Activated naive CD4-positive, alpha-beta T cell treated with anti-CD3 and anti-CD28 coated beads, Interleukin-2, amount 50 U/mL, for 72 hours (primary cell): ENCODE results near the gene RALA. TPM values are rescaled to one million over a fixed set of nuclear protein-coding genes. Genes with fewer than 3 reads are reported as not detected.

Experiments used
- ATAC-seq, 2 donors: fragments of 150-1000 bp; cut with Tn5 transposase; 2 replicates each; pipeline ENCODE4 v1.10.0; 2021; ENCODE audit warnings: mild to moderate bottlenecking in 2 of 2, moderate library complexity in 2 of 2
- DNase-seq, 2 donors: peaks; one replicate each; pipeline ENCODE4 v3.0.0; 2021 to 2022; ENCODE audit warnings: low spot score in 2 of 2
- H3K27ac Mint-ChIP-seq, 2 donors: one replicate each; pipeline ENCODE4 v1.8.0; 2022; ENCODE audit warnings: mild to moderate bottlenecking in 2 of 2, mixed read lengths in 2 of 2
- H3K36me3 Mint-ChIP-seq, 2 donors: one replicate each; pipeline ENCODE4 v1.8.0; 2022; ENCODE audit warnings: mixed read lengths in 2 of 2
- H3K9me3 Mint-ChIP-seq, 2 donors: one replicate each; pipeline ENCODE4 v1.8.0; 2022; ENCODE audit warnings: mixed read lengths in 2 of 2
- total RNA-seq, 2 donors: library from RNA; stranded (reverse); gene quantifications; one replicate each; pipeline ENCODE4 v1.2.3, GENCODE V29; 2022

RALA gene
- total RNA-seq, 2 donors from 2014 or later: 27.8 to 32.7 TPM

DNA sequence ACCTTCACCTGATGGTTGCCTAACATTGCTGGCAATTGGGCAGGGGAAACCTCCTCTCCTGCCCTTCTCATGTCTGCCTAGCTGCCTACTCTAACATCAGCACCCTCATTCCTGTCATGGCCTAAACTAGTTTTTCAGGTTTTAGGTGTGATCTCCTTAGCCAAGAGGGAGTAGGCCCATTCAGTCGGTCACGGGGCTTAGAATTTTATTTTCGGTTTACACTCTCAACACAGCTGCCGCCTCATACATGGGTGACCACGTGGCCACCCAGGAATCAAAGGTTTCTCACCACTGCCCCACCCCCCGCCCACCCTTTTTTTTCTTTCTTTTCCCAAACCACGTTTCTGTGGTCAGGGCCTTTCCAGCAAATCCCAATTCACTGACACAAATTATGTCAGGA is 97.2 kb downstream of the RALA start:
- no peak for ATAC-seq
- Mint-ChIP-seq H3K9me3 (peaks cover 4 to 5% of the 10 kb centered on the region in 2 donors), H3K27ac (no peak overlapping the region), H3K36me3 (peaks cover 4% of the 10 kb centered on the region in 2 donors)
- DNase-seq: no peak

DNA sequence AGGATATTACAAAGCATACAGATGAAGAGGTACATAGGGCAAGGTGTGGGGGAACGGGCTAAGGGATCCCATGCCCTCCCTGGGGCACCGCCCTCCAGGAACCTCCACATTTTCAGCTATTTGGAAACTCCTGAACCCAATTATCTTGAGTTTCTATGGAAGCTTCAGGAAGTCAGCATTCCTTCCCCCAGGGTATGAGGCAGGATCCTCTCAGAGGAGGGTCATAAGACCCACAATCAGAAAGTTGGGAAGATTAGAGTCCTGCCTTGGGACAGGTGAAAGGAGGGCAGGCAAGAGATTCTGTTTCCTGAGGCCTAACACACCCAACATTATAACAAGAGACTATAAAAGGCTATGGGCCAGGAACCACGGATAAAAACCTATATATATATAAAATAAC is 98.0 kb downstream of the RALA start:
- ATAC-seq (no peak), DNase-seq (no peak)
- no peaks in the 10 kb centered on the region for H3K9me3 Mint-ChIP-seq
- H3K36me3 Mint-ChIP-seq: no peaks in the 10 kb centered on the region
- no peak overlapping the region for H3K27ac Mint-ChIP-seq

DNA sequence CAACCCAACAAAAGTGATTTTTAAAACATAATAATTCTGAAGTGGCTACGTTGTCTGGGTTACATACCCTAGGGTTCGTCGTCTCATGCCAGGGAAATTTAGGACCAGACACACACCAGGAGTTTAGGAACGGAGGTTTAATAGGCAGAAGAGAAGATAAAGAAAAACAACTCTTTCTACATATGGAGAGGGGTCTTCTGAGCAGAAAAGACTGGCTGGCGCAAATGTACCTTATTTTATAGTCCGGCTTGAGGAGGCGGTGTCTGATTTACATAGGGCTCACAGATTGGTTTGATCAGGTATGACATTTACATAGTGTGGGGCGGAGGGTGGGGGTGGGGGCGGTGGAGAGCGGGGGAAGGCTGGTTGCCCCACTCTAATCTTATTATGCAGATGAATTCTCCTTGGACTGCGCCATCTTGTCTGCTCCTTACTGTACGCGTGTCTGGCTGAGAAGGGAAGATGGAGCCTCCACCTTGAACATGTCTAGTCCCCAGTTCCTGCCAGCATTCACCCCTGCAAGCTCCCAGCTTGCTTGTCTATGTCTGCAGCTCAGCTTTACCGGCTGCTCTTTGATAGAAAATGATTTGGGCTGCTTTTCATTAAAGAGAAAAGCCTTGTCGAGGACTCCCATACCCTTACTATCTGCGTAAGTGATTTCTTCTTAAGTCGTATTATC is 98.7 kb downstream of the RALA start:
- H3K36me3 Mint-ChIP-seq: no peaks in the 10 kb centered on the region
- ATAC-seq: no peak
- DNase-seq: no peak
- no peaks in the 10 kb centered on the region for H3K9me3 Mint-ChIP-seq
- no peak overlapping the region for H3K27ac Mint-ChIP-seq

DNA sequence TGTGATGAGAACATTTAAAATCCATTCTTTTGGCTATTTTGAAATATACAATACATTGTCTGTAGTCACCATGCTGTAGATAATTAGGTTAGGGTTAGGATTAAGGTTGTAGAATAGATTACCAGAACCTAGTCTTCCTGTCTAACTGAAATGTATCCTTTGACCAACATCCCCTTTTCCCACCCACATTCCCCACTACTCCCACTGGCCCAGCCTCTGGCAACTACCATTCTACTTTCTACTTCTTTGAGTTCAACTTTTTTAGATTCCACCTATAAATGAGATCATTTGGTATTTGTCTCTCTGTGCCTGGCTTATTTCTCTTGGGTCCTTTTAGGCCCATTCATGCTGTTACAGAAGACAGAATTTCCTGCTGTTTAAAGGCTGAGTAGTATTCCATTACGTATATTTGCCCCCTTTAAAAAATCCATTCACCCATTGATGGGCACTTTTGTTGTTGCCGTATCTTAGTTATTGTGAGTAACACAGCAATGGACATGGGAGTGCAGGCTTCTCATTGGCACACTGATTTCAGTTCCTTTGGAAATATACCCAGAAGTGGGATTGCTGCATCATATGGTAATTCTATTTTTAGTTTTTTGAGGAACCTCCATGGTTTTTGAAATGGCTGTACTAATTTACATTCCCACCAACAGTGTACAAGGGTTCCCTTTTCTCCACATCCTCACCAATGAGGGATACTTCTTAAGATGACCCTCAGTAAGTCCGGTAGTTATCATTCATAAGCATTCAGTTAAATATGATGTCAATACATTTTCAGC is 104.0 kb downstream of the RALA start:
- no peak overlapping the region for H3K27ac Mint-ChIP-seq
- ATAC-seq (no peak), DNase-seq (no peak)
- no peaks in the 10 kb centered on the region for H3K9me3 Mint-ChIP-seq
- H3K36me3 Mint-ChIP-seq: no peaks in the 10 kb centered on the region

DNA sequence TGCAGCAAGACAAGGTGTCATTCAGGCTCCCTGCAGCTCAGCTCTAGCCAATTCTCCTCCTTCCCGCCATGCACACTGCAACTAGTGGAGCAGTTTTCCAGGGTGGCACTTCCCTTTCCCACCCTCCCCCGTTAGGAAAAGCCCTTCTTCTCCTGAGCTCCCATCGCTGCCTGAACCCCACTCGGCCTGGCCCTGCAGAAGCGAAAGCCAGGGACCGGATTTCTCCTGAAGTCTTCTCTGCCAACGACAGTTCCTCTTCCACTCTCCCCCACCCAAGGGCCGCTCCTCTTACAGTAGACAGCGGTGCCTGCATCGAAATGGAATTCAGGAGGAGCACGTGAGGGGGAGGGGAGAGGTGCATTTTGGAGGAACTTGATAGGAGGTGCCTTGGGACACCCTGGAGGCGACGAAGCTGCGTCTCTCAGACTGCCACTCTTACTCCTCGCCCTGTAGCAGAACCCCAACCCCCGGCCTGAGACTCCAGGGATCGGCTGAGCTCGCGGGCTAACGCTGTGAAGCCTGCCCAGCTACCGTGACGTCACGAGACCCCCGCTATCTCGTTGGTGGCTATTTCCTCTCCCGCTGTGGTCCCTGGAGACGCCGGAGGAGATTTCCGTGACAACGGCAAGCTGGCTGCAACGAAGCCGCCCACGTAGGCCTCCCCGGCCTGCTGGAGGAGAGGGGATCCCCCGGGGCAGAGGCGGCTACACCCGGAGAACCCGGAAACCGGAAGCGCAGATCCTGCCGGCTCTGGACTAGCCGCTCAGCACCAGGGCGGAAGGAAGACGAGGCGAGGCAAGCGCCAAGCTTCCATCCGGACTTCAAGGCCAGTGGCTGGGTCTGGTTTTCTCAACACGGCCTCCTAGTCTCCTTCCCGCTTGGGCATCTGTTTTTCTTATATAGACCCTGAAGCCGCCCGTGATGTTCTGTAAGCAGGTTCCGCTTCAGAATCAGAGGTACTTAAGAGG is 109.7 kb downstream of the RALA start:
- Mint-ChIP-seq H3K36me3 (peaks cover 5 to 17% of the 10 kb centered on the region in 2 donors), H3K27ac (peak overlapping the region; percentile 88 to 94), H3K9me3 (no peaks in the 10 kb centered on the region)
- peak; percentile 92 to 93 for ATAC-seq
- peak; percentile 94 to 98 for DNase-seq

DNA sequence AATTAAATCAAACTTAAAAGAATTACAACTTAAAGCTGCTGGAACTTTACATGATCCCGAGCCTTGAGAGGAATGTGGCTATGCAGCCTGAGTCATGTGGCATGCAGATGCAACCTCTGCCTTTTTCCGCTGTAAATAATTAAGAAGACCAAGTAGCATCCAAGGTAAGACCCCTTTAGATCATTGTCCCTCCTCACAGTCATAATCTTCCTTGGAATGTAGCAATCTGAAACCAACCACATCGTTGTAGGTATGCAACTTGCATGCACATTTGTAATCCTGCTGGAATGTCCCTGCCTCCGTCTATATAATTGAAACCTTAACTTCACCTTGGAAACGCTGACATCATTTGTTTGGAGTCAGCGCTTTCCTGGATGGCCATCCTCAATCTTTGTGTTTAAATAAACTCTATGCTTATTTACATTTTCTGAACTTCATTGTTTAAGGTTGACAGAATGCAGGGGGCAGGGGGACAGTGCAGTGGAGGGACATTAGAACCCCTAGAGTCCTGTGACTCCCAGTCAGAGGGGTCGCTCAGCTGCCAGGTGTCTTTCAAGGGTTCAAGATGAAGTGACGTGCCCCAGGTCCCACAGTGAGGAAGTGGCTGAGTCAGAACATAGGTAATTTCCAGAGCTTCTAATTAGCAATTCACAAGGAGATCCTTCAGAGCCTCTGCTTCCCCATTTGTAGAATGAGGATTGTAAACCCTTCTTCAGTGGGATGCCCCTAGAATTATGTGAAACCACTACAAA is 110.7 kb downstream of the RALA start:
- ATAC-seq: no peak
- H3K9me3 Mint-ChIP-seq: no peaks in the 10 kb centered on the region
- H3K27ac Mint-ChIP-seq: peak overlapping the region; percentile 88 to 94
- H3K36me3 Mint-ChIP-seq: peaks cover 5 to 17% of the 10 kb centered on the region in 2 donors
- no peak for DNase-seq

DNA sequence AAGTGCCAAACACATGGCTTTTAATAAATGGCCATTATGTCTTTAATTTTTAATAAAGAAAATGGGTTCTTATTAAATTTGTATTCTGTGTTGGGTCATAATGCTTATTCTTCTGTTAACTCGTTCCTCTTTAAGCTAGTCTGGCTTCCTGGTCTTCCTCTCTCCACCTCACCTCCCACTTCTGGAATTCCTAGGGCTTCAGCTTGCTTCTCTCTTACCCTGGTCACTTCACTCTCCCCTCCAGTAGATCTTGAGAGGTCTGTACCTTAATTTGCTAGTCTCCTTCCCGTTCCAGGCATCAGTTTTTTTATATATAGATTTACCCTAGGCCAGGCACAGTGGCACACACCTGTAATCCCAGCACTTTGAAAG is 111.2 kb downstream of the RALA start:
- H3K36me3 Mint-ChIP-seq: peaks cover 5 to 17% of the 10 kb centered on the region in 2 donors
- H3K27ac Mint-ChIP-seq: peak overlapping the region; percentile 1 to 88
- H3K9me3 Mint-ChIP-seq: no peaks in the 10 kb centered on the region
- no peak for DNase-seq
- ATAC-seq: no peak

DNA sequence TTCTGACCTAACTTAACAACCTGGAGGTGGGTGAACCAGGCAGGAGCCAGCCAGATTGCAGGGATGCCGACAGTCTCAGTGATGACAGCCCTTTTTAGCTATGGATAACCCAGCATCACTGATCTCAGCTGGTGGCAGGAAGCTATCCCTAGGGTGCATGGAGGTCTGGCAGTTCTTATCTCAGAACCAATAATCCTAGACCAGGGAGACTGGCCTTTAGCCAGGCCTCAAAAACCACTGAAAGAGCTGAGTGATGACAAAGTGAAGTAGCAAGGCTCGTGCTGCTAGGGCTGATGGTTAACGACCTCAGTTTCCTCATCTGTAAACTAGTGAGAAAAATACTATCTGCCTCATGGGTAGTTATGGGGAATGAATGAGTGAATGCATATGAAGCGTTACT is 112.5 kb downstream of the RALA start:
- Mint-ChIP-seq H3K36me3 (peaks cover 5 to 17% of the 10 kb centered on the region in 2 donors), H3K9me3 (no peaks in the 10 kb centered on the region), H3K27ac (peak overlapping the region in 1 of 2 donors; percentile 79)
- ATAC-seq (peak; percentile 11 to 15), DNase-seq (no peak)

DNA sequence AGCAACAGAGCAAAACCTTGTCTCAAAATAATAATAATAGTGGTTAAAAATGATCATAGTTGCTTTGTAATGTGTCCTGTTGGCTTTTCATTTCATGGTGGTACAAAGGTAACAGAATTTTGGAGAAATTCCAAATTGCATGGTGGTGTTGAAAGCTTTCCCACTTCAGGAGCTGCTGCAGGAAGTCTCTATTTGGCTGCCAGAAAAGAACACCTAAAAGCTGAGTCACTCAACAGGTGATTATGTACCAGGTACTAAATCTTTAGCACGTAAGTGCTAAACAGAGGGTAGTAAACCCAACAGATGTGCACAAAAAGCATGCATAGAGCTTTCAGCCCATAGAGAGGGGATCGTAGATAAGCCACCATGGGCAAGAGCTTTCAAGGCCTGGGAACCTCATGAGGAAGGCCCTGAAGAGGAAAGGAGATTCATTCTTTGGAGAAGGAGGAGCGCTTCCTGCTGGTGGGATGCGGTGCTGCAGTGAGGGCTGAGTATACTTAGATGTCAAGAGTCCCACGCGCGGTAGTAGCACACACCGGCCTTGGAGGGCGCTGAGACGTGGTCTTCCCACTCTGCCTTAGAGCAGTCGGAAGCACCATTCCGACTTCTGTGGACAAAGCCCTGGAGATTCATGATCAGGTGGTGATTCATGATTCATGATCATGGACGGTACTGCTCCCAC is 118.7 kb downstream of the RALA start:
- DNase-seq (peak in 1 of 2 donors; percentile 59), ATAC-seq (peak; percentile 48 to 55)
- Mint-ChIP-seq H3K27ac (peak overlapping the region in 1 of 2 donors; percentile 14), H3K36me3 (peaks cover 0 to under 1% of the 10 kb centered on the region in 2 donors), H3K9me3 (no peaks in the 10 kb centered on the region)

DNA sequence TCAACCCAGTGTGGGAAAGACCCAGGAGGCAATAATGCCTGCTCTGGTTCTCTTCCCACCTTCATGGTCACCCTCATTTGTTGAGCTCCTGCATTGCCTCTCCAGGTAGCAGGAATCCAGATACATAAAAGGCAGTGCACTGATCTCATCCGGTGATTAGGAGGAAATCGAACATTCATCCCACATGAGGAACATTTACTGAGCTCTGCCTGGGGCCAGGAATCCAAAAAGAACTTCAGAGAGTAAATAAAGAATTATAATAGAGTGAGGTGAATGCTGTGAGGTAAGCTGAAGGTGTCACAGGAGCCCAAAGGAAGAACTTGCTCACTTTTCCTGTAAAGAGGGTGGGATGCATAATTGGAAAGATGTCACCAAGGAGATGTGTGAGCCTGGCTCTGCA is 121.2 kb downstream of the RALA start:
- DNase-seq (no peak), ATAC-seq (no peak)
- Mint-ChIP-seq H3K36me3 (no peaks in the 10 kb centered on the region), H3K9me3 (no peaks in the 10 kb centered on the region), H3K27ac (peak overlapping the region in 1 of 2 donors; percentile 68)

DNA sequence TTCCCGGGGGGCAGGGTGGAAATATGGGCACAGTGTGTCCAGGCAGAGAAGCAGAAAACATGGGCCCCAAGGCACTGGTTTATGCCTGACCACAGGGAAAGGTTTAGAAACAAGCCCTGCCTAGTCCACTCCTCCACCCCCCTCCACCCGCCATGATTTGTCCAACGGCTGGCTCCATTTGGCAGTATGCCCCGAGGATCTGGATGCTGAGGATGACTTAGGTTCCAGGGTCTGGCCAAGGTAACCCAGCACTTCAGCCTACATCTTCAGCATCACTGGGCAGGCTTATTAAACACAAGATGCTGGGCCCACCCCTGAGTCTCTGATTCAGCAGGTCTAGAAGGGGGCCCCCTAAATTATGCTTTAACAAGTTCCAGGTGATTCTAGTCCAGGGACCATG is 121.9 kb downstream of the RALA start:
- Mint-ChIP-seq H3K27ac (peak overlapping the region in 1 of 2 donors; percentile 68), H3K9me3 (no peaks in the 10 kb centered on the region), H3K36me3 (no peaks in the 10 kb centered on the region)
- ATAC-seq (no peak), DNase-seq (no peak)

DNA sequence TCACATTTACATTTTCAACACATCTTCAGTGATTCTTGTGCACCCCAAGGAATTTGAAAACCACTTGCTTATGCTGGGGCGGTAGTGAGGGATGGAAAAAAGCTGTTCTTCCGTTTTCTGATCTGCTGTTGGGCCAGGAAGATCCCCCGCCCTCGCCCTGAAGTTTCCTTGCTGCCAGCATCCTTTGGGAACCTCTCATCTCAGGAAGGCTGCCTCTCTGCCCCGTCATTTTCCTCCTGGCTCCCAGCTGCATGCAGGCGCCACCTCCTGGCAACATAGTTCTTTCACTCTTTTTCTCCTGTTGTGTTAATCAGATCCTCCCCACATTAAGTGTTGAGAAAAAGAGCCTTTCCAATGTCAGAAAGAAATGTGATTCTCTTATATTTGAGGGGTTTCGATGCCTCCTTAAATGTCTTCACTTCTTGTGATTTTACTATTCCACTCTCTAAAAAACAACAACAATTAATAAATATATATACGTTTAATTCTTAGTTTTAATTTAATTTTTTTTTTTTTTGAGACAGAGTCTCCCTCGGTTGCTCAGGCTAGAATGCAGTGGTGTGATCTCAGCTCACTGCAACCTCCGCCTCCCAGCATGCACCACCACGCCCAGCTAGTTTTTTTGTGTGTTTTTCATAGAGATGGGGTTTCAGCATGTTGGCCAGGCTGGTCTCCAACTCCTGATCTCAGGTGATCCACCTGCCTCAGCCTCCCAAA is 122.9 kb downstream of the RALA start:
- H3K36me3 Mint-ChIP-seq: no peaks in the 10 kb centered on the region
- H3K9me3 Mint-ChIP-seq: no peaks in the 10 kb centered on the region
- H3K27ac Mint-ChIP-seq: no peak overlapping the region
- DNase-seq (peak in 1 of 2 donors; percentile 60), ATAC-seq (peak; percentile 53 to 55)

DNA sequence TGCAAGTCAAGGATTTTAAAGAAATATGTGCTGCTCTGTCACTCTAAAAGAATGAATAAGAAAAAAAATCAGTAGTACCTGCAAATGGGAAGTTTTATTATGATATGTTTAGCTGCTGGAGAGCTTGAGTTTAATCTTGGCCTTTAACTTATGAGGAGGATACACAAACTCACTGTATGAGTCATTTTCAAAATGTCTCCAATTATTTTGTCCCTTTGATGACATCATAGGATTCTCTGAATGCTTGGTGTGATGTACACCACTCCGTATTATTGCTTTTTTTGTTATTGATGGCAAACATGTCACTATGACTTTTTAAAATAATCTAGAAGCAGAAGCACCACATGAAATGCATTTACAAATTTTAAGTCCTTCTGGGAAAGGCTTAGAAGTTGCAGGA is 125.8 kb downstream of the RALA start:
- ATAC-seq (no peak), DNase-seq (no peak)
- Mint-ChIP-seq H3K9me3 (peaks cover 0 to 5% of the 10 kb centered on the region in 2 donors), H3K36me3 (peaks cover 0 to 8% of the 10 kb centered on the region in 2 donors), H3K27ac (no peak overlapping the region)

DNA sequence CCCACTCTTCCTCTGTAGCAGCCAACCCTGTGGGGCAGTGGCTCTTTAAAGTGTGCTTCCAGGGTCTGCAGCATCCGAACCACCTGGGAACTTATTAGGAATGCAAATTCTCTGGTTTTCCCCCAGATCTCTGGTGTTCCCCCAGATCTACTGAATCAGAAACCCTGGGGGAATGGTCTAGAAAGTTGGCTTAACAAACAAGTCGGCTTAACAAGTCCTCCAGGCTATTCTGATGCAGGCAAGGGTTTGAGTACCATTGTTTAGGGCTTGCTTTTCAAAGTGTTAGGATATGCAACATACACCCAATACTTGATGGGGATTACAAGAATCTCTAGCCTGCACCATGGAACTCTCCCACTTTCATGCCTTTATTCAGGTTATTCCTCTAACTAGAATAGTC is 126.3 kb downstream of the RALA start:
- Mint-ChIP-seq H3K27ac (no peak overlapping the region), H3K36me3 (peaks cover 0 to 8% of the 10 kb centered on the region in 2 donors), H3K9me3 (peaks cover 0 to 5% of the 10 kb centered on the region in 2 donors)
- DNase-seq (no peak), ATAC-seq (no peak)
